Duodenal mucosa (tissue), 2 donors: ENCODE measurements around the gene HABP4.

Experiments used
- H3K27ac ChIP-seq: one replicate; pipeline ENCODE4 v1.7.0; 2013; ENCODE audit warnings: low read depth, low read length
- H3K27me3 ChIP-seq, 2 donors: one replicate each; pipeline ENCODE4 v1.7.0; 2013; ENCODE audit warnings: low read length in 2 of 2, control low read depth in 1 of 2; ENCODE audit not compliant: insufficient read depth in 2 of 2, control insufficient read depth in 1 of 2
- H3K36me3 ChIP-seq, 2 donors: one replicate each; pipeline ENCODE4 v1.7.0; 2013; ENCODE audit warnings: low read length in 2 of 2, control low read depth in 1 of 2; ENCODE audit not compliant: insufficient read depth in 2 of 2, control insufficient read depth in 1 of 2
- H3K4me1 ChIP-seq, 2 donors: one replicate each; pipeline ENCODE4 v1.7.0; 2013; ENCODE audit warnings: low read length in 2 of 2, control low read depth in 1 of 2; ENCODE audit not compliant: insufficient read depth in 2 of 2, control insufficient read depth in 1 of 2
- H3K4me3 ChIP-seq, 2 donors: one replicate each; pipeline ENCODE4 v1.7.0; 2013; ENCODE audit warnings: low read length in 2 of 2, low read depth in 1 of 2
- H3K9ac ChIP-seq, 2 donors: one replicate each; pipeline ENCODE4 v1.7.0; 2013; ENCODE audit warnings: low read length in 2 of 2, low read depth in 1 of 2
- H3K9me3 ChIP-seq, 2 donors: one replicate each; pipeline ENCODE4 v1.7.0; 2013; ENCODE audit warnings: low read length in 2 of 2, control low read depth in 1 of 2; ENCODE audit not compliant: control insufficient read depth in 1 of 2

The HABP4 gene

DNA sequence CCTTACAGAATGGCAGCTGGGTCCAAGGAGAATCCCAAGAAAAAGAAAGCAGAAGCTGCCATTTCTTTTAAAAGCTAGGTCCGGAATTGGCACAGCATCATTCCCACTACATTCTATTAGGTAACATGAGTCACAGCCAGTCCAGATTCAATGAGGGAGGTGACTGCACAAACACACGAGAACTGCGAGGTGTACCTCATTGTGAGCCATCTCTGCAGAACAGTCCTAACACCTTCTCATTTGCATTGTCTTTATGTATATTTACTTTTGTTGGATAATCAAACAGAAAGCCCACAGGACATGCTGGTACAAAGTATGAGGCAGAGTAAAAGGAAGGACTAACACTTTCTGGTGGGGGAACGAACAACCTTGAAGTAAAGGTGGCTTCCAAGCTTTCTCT, 14.6 kb upstream of the HABP4 start:
- Histone ChIP-seq H3K4me3 (no peak overlapping the region), H3K27me3 (no peaks in the 10 kb centered on the region), H3K9ac (no peak overlapping the region), H3K36me3 (no peaks in the 10 kb centered on the region), H3K9me3 (no peaks in the 10 kb centered on the region), H3K27ac (no peak overlapping the region), H3K4me1 (no peaks in the 10 kb centered on the region)

DNA sequence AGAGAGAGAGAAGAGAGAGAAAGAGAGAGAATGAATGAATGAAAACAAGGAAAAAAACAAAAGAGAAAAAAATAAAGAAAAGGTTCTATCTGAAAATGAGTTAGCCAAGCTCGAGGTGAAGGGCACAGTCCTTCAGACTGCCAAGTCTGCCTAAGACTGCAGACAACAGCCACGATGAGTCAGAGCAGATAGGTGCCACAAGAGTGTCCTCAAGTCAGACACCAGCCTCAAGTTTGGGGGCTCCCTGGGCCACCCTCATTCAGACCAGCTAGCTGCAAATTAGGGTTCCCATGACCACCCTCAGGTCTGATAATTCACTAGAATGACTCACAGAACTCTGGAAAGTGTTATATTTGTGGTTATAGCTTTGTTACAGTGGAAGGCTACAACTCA, 13.9 kb upstream of the HABP4 start:
- Histone ChIP-seq H3K27me3 (no peaks in the 10 kb centered on the region), H3K36me3 (no peaks in the 10 kb centered on the region), H3K9me3 (no peaks in the 10 kb centered on the region), H3K9ac (no peak overlapping the region), H3K4me3 (no peak overlapping the region), H3K4me1 (no peaks in the 10 kb centered on the region), H3K27ac (no peak overlapping the region)

DNA sequence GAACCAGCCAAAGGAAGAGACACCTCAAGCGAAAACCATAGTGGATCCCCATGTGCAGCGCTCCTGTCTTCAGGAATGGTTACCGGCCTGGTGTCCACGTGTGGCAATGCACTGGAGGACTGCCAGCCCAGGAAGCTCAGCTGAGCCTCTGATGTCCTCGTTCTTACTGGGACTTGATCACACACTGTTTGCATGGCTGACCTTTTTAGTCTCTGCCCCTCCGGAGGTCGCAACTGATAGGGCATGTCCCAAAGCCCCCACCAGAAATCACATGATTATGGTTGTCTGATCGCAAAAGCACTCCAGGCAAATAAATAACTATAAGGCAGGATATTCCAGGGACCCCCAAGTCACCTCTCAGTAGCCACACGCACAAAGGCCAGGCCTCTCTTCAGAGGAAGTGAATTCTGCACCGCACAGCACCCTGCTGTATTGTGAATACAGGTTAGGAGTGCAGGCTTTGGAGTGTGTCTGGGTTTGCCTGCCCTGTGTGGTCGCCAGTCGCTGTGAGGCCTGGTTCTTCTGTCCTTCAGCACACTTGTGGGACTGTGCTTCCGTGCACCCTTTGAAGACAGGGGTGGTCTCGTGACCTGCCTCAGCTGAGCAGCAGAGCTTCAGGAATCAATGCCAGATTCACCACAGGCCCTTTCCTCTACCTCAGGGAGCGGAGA, 13.4 kb upstream of the HABP4 start:
- Histone ChIP-seq H3K36me3 (no peaks in the 10 kb centered on the region), H3K9me3 (no peaks in the 10 kb centered on the region), H3K9ac (no peak overlapping the region), H3K27ac (no peak overlapping the region), H3K4me1 (no peaks in the 10 kb centered on the region), H3K27me3 (no peaks in the 10 kb centered on the region), H3K4me3 (no peak overlapping the region)

DNA sequence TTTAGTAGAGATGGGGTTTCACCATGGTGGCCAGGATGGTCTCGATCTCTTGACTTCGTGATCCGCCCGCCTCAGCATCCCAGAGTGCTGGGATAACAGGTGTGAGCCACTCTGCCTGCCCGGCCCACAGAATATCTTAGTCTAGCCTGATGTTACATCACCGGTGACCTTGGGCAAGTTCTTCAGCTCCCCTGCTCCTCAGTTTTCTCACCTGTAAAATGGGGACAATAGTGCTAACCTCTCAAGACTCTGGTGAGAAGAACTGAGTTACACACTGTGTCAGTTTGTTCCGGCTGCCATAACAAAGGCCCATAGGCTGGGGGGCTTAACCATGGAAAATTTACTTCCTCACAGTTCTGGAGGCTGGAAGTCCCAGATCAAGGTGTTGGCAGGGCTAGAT, 12.5 kb upstream of the HABP4 start:
- Histone ChIP-seq H3K9me3 (no peaks in the 10 kb centered on the region), H3K4me1 (no peaks in the 10 kb centered on the region), H3K36me3 (no peaks in the 10 kb centered on the region), H3K4me3 (no peak overlapping the region), H3K27ac (no peak overlapping the region), H3K9ac (no peak overlapping the region), H3K27me3 (no peaks in the 10 kb centered on the region)

DNA sequence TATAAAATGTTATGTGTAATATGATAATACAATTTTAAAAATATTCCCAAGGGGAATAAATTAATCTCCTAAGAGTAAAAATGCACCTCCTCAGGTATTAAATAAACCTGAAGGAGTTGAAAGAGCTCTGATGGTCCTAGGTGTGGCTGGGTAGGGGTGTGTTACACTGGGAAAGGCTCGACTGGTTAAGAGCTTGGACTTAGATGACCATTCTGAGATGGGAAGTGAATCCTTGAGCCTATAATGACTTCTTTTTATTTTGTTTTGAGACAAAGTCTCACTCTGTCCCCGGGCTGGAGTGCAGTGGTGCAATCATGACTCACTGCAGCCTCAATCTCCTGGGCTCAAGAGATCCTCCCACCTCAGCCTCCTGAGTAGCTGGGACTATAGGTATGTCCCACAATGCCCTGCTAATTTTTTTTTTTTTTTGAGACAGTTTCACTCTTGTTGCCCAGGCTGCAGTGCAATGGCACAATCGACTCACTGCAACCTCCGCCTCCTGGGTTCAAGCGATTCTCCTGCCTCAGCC, 9.2 kb upstream of the HABP4 start:
- Histone ChIP-seq H3K36me3 (no peaks in the 10 kb centered on the region), H3K27ac (no peak overlapping the region), H3K27me3 (no peaks in the 10 kb centered on the region), H3K9ac (no peak overlapping the region), H3K4me3 (no peak overlapping the region), H3K9me3 (no peaks in the 10 kb centered on the region), H3K4me1 (no peaks in the 10 kb centered on the region)

DNA sequence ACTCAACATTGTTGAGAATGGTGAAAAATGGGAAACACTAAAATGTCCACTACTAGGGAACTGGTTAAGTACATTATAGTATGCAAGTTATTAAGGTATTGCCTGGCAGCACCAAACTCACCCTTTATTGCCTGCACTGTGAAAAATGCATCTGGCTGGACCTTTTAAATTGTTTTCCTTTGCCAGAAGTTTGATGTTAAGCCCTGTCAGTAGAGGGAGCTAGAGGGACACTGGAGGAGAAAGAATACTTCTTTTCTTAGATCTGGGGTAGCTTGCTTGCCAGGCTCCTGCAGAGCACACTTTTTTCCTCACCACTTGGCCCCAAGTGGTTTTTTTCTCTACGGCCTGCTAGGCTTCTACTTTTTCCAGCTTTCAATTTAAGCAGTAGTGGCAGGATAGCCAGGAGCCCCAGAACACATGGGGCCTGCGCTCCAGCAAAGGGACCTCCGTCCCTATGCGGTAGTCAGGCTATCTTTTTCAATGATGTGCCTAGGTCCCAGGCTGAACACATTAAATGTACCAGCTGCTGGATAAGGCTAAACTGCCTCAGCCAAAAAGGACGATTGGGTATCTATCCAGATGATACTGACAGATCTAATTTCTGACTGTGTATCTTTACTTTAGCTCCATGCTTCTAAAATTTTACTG, 8.0 kb upstream of the HABP4 start:
- Histone ChIP-seq H3K4me3 (no peak overlapping the region), H3K36me3 (no peaks in the 10 kb centered on the region), H3K9ac (no peak overlapping the region), H3K9me3 (no peaks in the 10 kb centered on the region), H3K4me1 (no peaks in the 10 kb centered on the region), H3K27ac (no peak overlapping the region), H3K27me3 (no peaks in the 10 kb centered on the region)

DNA sequence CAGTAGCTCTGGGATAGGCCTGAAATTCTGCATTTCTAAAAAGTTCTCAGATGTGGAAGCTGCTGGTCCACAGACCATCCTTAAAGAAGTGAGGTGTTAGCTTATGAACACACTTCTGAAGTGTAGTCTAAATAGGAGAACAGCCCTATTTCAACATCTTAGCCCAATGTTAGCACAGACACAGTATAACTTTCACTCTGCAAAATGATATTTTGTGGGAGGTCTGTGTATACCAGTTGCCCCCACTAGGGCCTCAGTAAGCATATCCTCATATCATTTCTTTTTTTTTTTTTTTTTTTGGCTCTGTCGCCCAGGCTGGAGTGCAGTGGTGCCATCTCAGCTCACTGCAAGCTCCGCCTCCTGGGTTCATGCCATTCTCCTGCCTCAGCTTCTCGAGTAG, 7.5 kb upstream of the HABP4 start:
- no peak overlapping the region for H3K27ac ChIP-seq
- no peaks in the 10 kb centered on the region for H3K27me3 ChIP-seq
- no peaks in the 10 kb centered on the region for H3K9me3 ChIP-seq
- H3K4me3 ChIP-seq, result no peak overlapping the region
- no peaks in the 10 kb centered on the region for H3K36me3 ChIP-seq
- H3K9ac ChIP-seq, result no peak overlapping the region
- no peaks in the 10 kb centered on the region for H3K4me1 ChIP-seq

DNA sequence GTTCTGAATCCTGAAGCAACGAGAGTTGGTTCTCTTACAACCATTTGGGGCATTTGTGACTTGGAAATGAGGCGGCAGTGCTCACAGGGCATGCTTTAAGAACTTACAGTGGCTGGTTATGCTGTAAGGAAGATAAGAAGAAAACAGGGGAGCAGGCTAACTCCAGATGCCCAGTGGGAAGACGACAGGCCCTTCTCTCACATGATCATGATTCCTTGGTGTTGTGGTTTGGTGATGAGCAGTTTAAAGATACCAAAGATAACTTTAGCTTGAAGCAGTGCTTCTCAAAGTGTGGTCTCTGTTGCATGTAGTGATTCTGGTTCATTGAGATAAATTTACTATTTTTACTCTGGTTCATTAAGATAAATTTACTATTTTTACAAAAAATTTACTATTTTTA, 2.6 kb upstream of the HABP4 start:
- no peaks in the 10 kb centered on the region for H3K36me3 ChIP-seq

DNA sequence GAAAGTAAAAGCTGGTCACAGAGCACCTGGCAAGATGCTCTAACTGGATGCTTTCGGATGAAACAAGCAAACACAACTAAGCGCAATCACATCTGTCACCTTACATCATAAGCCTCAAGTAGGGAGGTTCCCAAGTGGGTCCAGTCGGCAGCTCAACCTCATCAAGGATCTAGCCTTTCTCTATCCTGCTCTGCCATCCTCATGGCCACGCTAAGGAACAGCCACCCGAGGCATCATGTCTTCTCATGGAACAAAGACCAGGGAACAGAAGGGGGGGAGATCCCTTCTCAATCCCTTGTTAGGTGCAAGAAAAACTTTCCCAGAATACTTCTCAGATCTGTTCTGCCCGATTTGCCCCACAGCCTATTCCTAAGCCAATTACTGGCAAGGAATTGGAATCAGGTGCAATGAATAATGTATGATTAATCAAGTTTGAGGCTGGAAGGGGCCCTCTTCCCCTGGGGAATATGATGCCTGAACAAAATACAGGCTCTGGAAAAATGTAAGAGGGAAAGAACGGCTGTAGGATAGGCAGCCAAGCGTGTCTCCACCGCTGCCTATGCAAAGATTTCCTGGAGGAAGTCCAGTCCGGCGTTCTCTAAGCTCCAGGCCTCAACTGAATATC, 1.3 kb upstream of the HABP4 start:
- Histone ChIP-seq H3K9ac (no peak overlapping the region), H3K4me1 (peaks cover 8 to 15% of the 10 kb centered on the region in 2 donors), H3K27me3 (peaks cover 7% of the 10 kb centered on the region in 2 donors), H3K27ac (no peak overlapping the region), H3K9me3 (no peaks in the 10 kb centered on the region), H3K36me3 (no peaks in the 10 kb centered on the region), H3K4me3 (no peak overlapping the region)

More for the DNA sequence above, 2.6 kb upstream of the HABP4 start:
- H3K9ac ChIP-seq, result no peak overlapping the region
- no peak overlapping the region for H3K27ac ChIP-seq
- no peak overlapping the region for H3K4me3 ChIP-seq
- H3K27me3 ChIP-seq, result peaks cover 7% of the 10 kb centered on the region in 2 donors
- no peaks in the 10 kb centered on the region for H3K9me3 ChIP-seq
- H3K4me1 ChIP-seq, result peaks cover 8 to 15% of the 10 kb centered on the region in 2 donors

DNA sequence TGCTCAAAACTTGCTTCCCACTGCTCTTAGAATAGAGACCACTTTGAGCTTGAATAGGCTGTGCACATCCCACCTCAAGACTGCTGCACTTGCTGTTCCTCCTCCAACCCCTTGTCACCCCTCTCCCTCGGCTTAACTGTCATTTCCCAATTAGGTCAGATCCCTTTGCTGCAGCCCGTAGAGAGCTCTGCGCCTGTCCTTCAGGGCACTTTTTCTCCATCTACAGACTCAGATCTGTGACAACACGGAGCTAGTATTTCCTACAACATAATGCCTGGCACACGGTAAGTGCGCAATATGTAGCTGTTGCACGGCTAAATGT, 485 bp upstream of the HABP4 start:
- Histone ChIP-seq H3K27ac (no peak overlapping the region), H3K27me3 (peaks cover 7% of the 10 kb centered on the region in 2 donors), H3K4me3 (peak overlapping the region; percentile 69 to 76), H3K4me1 (peaks cover 8 to 15% of the 10 kb centered on the region in 2 donors), H3K9me3 (no peaks in the 10 kb centered on the region), H3K36me3 (no peaks in the 10 kb centered on the region), H3K9ac (peak overlapping the region in 1 of 2 donors; percentile 59)
